ENCODE data around the gene TCTA. TPM values are rescaled to one million over a fixed set of nuclear protein-coding genes. Genes with fewer than 3 reads are reported as not detected.

The TCTA gene
- total and polyA plus RNA-seq, 2 of the 8 experiments (the other 6 are each of a cell fraction or from before 2014, with no cell fraction given), result 6.2 to 11.0 TPM

DNA sequence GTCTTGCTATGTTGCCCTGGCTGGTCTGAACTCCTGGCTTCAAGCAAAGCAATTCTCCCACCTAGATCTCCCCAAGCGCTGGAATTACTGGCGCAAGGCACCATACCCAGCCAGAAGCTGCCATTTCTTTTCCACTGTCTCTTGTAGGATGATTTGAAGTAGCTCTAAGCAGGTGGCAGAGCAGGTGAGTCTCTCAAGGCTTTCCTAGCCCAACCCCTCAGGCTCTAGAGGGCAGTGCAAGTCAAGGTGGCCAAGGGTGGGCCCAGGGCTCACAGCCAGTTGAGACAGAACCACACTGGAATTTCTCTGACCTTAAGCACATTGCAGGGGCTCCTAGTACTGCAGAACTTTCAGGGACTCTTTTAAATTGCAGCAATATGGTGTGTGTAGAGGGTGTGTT, 42.2 kb downstream of the TCTA start (continued):
- TF ChIP-seq SIN3A (conservative IDR thresholded peaks at IDR 0.05 in 1 of 2, IDR thresholded peaks at IDR 0.05 in 1 of 2; ENCODE audit: low read depth in 1 of 2, low read length in 2 of 2) (0 out of 4 replicates have a peak, but pooled peaks of 1 of the 2 experiments have one; percentile 36), NRF1 (IDR thresholded peaks at IDR 0.05; ENCODE audit: low read depth, low read length) (no peak), PHF8 (conservative IDR thresholded peaks at IDR 0.05; ENCODE audit: low read depth, low read length) (no peak)
- TF ChIP-seq, protein P1, sequence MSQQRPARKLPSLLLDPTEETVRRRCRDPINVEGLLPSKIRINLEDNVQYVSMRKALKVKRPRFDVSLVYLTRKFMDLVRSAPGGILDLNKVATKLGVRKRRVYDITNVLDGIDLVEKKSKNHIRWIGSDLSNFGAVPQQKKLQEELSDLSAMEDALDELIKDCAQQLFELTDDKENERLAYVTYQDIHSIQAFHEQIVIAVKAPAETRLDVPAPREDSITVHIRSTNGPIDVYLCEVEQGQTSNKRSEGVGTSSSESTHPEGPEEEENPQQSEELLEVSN (IDR thresholded peaks at IDR 0.05), result peak; percentile 76; the same call in 1 of the 2 replicates
- TF ChIP-seq, protein P2, sequence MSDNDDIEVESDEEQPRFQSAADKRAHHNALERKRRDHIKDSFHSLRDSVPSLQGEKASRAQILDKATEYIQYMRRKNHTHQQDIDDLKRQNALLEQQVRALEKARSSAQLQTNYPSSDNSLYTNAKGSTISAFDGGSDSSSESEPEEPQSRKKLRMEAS (IDR thresholded peaks at IDR 0.05), result peak; percentile 74; the same call in 1 of the 2 replicates
